Calu3 (cell line): Measurements from ENCODE around the gene CALCOCO1. TPM values are rescaled to one million over a fixed set of nuclear protein-coding genes. Genes with fewer than 3 reads are reported as not detected.

Source experiments
- BruUV-seq: library from RNA; stranded (reverse); fragments of 400-500 nt; replicated peaks from 2 replicates; lab custom pipeline; 2021; lab: Mats Ljungman, UMichigan
- CTCF ChIA-PET: fragments of 300-600 bp; sonication (Branson Sonifier 250); formaldehyde crosslinking; loops from one replicate; lab custom pipeline; 2022; ENCODE audit warnings: antibody characterized with exemption; lab: Charles Lee
- DNase-seq: peaks from one replicate; pipeline ENCODE4 v3.0.0; 2022
- H3K27ac Mint-ChIP-seq: one replicate; pipeline ENCODE4 v1.8.0; 2022; ENCODE audit warnings: mixed read lengths; ENCODE audit not compliant: unreplicated experiment
- H3K27me3 Mint-ChIP-seq: one replicate; pipeline ENCODE4 v1.8.0; 2022; ENCODE audit warnings: mixed read lengths; ENCODE audit not compliant: unreplicated experiment
- H3K36me3 Mint-ChIP-seq: one replicate; pipeline ENCODE4 v1.8.0; 2022; ENCODE audit warnings: mild to moderate bottlenecking, moderate library complexity, mixed read lengths; ENCODE audit not compliant: insufficient read depth, unreplicated experiment
- H3K4me1 Mint-ChIP-seq: one replicate; pipeline ENCODE4 v1.8.0; 2022; ENCODE audit warnings: mild to moderate bottlenecking, low read depth, mixed read lengths; ENCODE audit not compliant: unreplicated experiment
- H3K4me3 Mint-ChIP-seq: one replicate; pipeline ENCODE4 v1.8.0; 2022; ENCODE audit warnings: mild to moderate bottlenecking, low read depth, moderate library complexity, mixed read lengths; ENCODE audit not compliant: unreplicated experiment
- H3K9me3 Mint-ChIP-seq: one replicate; pipeline ENCODE4 v1.8.0; 2022; ENCODE audit warnings: low read depth, mixed read lengths; ENCODE audit not compliant: unreplicated experiment
- CTCF ChIP-seq: fragments of 200-600 bp; IDR thresholded peaks from one replicate; pipeline ENCODE4 v1.8.0; 2022; ENCODE audit warnings: antibody characterized with exemption; ENCODE audit not compliant: unreplicated experiment
- intact Hi-C: fragments of 100-400 bp; cut with micrococcal nuclease; formaldehyde crosslinking; loops from one replicate; pipeline ENCODE4 v1.10.0; 2022; ENCODE audit not compliant: unreplicated experiment
- total RNA-seq: library from RNA; stranded (reverse); gene quantifications from 2 replicates; pipeline ENCODE4 v1.2.3, GENCODE V29; 2022

CALCOCO1 gene
- total RNA-seq, 1 experiment from 2014 or later = 42.1 TPM

- H3K4me1 Mint-ChIP-seq = no peaks in the 10 kb centered on the region
- no TSS peak for BruUV-seq
- no peaks in the 10 kb centered on the region for H3K9me3 Mint-ChIP-seq
- TF ChIP-seq CTCF = no peak
- CTCF ChIA-PET = no interaction called here
- no peak overlapping the region for H3K27ac Mint-ChIP-seq
- intact Hi-C loops = no loop called here
- no peak overlapping the region for H3K4me3 Mint-ChIP-seq
- no peak for DNase-seq
- H3K27me3 Mint-ChIP-seq = peaks cover 47% of the 10 kb centered on the region
- peaks cover 4% of the 10 kb centered on the region for H3K36me3 Mint-ChIP-seq
Observed at GRCh38 chr12:53714004-53714403, 13.2 kb downstream of the CALCOCO1 start.

GRCh38 chr12:53713516-53713915 lies 13.7 kb downstream of the CALCOCO1 start:
- no TSS peak for BruUV-seq
- H3K27me3 Mint-ChIP-seq = peaks cover 52% of the 10 kb centered on the region
- H3K4me1 Mint-ChIP-seq = no peaks in the 10 kb centered on the region
- TF ChIP-seq CTCF = no peak
- H3K36me3 Mint-ChIP-seq = peaks cover 4% of the 10 kb centered on the region
- intact Hi-C loops = no loop called here
- H3K9me3 Mint-ChIP-seq = no peaks in the 10 kb centered on the region
- no peak overlapping the region for H3K4me3 Mint-ChIP-seq
- H3K27ac Mint-ChIP-seq = no peak overlapping the region
- CTCF ChIA-PET = no interaction called here
- DNase-seq = no peak

GRCh38 chr12:53712059-53712643 lies 15.1 kb downstream of the CALCOCO1 start:
- CTCF ChIA-PET = no interaction called here
- H3K4me3 Mint-ChIP-seq = no peak overlapping the region
- H3K27me3 Mint-ChIP-seq = peaks cover 66% of the 10 kb centered on the region
- DNase-seq = no peak
- TF ChIP-seq CTCF = no peak
- peaks cover 4% of the 10 kb centered on the region for H3K36me3 Mint-ChIP-seq
- no TSS peak for BruUV-seq
- no peaks in the 10 kb centered on the region for H3K4me1 Mint-ChIP-seq
- no peaks in the 10 kb centered on the region for H3K9me3 Mint-ChIP-seq
- intact Hi-C loops = no loop called here
- H3K27ac Mint-ChIP-seq = no peak overlapping the region

- TF ChIP-seq CTCF = no peak
- Mint-ChIP-seq H3K36me3 (no peaks in the 10 kb centered on the region), H3K27me3 (peaks cover 85% of the 10 kb centered on the region), H3K27ac (no peak overlapping the region), H3K4me3 (no peak overlapping the region), H3K4me1 (no peaks in the 10 kb centered on the region), H3K9me3 (no peaks in the 10 kb centered on the region)
- no TSS peak for BruUV-seq
- intact Hi-C loops = no loop called here
- CTCF ChIA-PET = no interaction called here
- no peak for DNase-seq
Observed at GRCh38 chr12:53710091-53710490, 17.2 kb downstream of the CALCOCO1 start.
